NCI-H2227 (cell line): ENCODE results near the gene CPLX1.

Experiments used
- DNase-seq: peaks from one replicate; lab custom pipeline; 2025; ENCODE audit not compliant: unreplicated experiment; lab: John Stamatoyannopoulos, UW

Gene CPLX1

DNA sequence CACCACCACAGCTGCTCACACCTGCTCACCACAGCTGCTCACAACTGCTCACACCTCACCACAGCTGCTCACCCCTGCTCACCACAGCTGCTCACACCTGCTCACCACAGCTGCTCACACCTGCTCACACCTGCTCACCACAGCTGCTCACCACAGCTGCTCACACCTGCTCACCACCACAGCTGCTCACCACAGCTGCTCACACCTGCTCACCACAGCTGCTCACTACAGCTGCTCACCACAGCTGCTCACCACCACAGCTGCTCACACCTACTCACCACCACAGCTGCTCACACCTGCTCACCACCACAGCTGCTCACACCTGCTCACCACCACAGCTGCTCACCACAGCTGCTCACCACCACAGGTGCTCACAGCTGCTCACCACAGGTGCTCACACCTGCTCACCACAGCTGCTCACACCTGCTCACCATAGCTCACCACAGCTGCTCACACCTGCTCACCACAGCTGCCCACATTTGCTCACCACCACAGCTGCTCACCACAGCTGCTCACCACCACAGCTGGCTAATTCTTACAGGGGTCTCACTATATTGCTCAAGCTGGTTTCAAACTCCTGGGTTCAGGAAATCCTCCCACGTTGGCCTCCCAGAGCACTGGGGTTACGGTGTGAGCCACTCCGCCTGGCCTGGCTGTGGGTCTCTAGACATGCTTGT, 30.4 kb upstream of the CPLX1 start:
- no peak for DNase-seq

DNA sequence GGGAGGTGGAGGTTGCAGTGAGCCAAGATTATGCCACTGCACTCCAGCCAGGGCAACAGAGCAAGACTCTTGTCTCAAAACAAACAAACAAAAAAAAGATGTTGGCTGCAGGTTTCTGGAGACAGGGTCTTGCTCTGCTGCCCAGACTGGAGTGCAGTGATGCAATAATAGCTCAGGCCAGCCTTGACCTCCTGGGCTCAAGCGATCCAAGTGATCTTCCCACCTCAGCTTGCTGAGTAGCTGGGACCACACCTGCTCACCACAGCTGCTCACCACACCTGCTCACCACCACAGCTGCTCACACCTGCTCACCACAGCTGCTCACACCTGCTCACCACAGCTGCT, 29.9 kb upstream of the CPLX1 start:
- no peak for DNase-seq

DNA sequence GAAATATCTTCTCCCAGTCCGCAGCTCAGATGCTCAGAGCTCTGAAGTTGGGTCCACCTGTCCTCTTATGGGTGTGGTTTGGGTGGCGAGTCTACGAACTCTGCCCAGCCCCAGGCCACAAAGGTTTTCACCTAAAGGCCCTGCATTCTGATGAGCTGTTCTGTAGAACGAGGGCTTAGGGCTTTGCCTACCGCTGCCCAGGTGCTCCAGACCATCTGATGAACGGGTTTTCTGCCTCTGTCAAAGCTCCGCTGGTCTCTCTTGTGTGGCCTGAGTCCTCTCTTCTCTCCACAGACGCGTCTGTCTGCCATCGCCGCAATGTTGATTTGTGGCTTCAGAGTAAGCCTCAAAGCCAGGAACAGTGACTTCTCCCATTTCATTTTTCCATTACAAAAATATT, 28.4 kb upstream of the CPLX1 start:
- no peak for DNase-seq

GRCh38 chr4:853416-853781, 27.5 kb upstream of the CPLX1 start:
- no peak for DNase-seq

- DNase-seq = no peak
Observed at GRCh38 chr4:851701-852430, 25.9 kb upstream of the CPLX1 start.

DNA sequence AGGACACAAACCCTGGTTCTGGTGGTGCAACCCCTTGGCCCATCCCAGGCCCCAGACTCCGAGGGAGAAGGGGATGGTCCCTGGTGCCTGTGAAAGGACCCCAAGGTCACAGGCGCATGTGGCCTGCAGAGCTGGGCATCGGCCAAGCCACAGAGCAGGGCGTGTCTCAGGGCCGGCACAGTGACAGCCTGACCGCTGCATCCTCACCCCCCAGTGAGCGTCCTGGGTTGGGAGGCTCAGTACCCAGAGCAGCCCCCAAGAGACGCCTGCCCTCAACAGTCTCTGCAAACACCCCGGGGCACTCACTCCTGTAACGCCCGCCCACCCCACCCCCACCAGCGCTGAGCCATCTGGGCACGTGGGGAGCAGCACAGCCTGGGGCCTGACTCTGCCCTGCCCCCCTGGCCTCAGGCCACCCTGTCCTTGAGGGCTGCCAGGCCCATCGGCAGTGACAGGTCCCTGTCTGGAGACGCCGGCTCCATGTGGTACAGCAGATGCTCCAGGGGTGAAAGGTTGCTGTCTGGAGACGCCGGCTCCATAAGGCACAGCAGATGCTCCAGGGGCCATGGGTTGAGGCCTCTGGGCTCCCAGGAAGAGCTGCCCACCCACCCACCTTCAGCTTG, 24.5 kb upstream of the CPLX1 start:
- no peak for DNase-seq

DNA sequence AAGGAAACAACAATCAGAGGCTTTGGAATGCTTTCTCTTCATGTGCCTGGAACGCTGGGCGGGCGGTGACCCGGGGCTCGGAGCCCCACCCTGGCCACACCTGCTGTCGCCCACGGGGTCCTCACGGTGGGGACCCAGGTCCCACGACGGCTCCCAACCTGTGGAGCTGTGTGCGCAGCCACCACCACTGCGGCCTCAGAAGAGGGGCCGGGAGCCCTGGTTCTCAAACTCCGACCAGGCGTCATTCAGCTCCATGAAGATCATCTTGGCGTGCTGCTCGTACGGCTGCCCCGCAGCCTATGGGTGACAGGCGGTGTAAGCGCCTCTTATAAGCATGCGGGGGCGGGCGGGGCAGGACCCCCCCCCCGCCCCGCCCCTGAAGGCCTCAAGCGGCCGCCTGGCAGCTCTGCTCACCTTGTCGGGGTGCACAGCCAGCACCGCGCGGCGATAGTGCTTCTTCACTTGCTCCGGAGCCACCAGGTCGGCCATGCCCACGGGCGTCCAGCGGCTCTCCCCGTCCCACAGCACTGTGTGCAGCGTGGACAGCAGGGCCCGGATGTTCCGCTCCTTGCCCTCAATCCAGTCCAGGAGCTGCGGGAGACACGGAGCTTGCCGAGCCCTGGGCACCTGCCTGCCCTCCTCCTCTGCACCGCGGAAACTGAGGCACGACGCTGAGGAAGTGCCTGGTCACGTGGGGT, 23.7 kb upstream of the CPLX1 start:
- no peak for DNase-seq

- DNase-seq = no peak
Observed at GRCh38 chr4:848803-849477, 23.0 kb upstream of the CPLX1 start.

- no peak for DNase-seq
Observed at GRCh38 chr4:848307-848691, 22.4 kb upstream of the CPLX1 start.

DNA sequence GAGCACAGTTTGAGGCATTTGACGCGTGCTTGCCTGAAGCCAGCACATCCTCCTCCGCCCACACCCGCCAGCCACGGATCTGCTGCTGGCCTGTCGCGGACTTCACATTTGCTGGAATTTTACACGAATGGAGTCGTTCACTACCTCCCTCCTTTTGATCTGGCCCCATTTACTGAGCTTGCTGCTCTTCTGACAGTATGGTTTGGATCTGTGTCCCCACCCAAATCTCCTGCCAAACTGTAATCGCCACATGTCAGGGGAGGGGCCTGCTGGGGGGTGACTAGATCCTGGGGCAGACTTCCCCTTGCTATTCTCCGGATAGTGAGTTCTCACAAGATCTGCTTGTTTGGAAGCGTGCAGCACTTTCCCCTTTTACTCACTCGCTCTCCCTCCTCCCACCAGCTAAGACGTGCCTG, 19.9 kb upstream of the CPLX1 start:
- DNase-seq = no peak

DNA sequence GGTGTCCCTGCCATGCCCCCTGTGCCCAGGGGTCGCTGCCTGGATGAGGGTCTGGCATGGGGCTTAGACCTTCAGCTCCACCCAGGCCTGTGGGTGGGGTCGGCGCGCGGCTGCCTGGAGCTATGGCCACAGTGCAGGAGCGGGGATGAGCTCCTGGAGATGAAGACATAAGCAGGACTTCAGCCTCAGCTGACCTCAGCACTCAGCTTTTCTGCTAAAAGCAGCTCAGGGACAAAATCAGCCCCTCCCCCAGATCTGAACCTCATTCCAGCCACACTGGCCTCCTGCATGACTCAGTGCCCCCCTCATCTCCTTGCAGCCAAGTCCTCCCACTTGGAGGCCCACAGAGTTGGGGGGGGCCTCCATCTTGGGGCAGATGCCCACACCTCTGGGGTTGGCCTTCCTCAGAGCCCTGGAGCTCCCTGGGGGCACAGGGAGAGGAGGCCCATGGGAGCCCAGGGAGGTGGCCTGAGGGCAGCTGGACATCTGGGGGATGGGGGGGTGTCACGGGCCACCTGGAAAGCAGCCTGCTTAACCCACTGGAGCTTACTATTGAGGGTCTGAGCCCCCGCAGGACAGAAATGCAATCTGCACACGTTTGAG, 19.4 kb upstream of the CPLX1 start:
- no peak for DNase-seq

DNA sequence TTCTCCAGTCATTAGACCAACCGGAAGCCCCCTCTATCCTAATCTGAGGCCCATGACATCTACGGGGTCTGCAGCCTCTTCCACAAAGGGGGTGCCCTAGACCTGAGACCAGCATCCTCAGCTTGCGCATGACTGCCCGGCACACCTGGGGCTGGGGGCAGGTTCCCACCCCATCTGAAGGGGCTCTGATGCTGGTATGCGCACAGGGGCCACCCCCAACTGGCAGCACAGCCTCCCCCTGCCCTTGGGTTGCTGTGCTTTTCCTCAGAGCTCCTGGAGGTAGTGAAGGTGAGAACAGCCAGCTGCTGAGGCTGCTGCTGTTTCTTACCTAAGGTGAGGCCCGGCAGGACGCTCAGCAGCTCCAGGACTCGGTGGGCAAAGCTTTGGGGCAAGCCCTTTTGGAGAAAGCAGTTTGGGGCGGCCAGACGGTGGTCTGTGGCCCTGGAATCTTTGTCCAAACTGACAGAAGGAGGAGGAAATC, 18.9 kb upstream of the CPLX1 start:
- DNase-seq = no peak

- no peak for DNase-seq
Observed at GRCh38 chr4:839675-840443, 13.9 kb upstream of the CPLX1 start.

DNA sequence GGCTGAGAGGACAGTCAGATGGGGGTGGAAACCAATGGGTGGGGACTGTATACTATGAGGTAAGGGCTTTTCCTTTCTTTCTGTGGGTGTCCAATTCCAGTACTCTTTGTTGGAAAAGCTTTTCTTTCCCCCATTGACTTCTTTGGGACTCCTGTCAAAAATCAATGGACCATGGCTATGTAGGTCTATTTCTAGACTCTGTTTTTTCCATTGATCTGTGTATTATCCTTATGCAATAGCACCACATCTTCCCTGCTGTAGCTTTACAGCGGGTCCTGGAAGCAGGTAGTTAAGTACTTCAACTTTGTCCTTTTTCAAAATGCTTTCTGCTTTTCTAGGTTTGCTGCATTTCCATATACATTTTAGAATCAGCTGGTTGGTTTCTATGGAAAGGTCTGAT, 11.8 kb upstream of the CPLX1 start:
- no peak for DNase-seq

DNA sequence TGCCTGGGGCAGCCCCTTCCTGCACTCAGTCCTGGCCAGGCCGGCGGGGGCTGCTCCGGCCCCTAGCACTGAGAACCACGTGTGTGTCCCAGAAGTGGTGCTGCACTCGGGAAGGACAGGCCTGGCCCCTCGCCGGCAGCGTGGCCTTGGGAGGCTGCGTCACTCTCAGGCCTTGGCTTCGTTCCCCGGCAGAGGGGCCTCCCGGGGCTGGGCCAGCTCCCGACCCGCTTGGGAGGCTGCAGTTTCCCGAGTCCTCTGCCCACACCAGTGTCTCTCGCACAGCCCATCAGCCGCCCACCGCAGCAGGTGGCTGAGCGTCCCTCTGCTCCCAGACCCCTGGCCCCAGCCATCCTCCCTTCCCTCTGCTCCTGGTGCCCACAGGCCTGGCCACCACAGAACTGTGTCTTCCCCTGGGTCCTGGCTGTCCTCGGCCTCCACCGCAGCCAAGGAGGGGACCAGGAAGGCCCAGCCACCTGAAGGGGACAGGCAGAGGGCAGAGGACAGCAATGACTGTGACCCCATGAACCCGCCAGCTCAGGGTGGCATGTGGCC, 10.9 kb upstream of the CPLX1 start:
- DNase-seq = no peak

DNA sequence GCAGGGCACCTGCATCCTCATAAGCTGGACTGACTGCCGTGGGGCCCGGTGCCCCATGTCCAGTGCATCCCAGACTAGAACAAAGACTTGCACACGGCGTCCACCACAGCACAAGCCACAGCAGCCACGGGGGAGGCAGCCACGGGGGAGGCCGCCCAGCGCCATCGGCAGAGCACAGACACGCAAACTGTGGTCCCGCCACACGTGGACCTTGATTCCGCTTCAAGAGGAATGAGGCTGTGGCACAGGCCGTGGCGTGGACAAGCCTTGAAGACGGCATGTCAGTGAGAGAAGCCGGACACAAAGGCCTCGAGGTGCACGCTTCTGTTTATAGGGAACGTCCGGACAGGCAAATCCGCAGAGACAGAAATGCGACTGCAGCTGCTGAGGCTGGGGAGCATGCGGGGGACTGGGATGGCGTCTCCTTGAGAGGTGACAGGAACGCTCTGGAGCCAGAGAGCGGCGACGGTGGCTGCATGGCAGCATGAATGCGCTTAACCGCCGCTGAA, 10.1 kb upstream of the CPLX1 start:
- no peak for DNase-seq

DNA sequence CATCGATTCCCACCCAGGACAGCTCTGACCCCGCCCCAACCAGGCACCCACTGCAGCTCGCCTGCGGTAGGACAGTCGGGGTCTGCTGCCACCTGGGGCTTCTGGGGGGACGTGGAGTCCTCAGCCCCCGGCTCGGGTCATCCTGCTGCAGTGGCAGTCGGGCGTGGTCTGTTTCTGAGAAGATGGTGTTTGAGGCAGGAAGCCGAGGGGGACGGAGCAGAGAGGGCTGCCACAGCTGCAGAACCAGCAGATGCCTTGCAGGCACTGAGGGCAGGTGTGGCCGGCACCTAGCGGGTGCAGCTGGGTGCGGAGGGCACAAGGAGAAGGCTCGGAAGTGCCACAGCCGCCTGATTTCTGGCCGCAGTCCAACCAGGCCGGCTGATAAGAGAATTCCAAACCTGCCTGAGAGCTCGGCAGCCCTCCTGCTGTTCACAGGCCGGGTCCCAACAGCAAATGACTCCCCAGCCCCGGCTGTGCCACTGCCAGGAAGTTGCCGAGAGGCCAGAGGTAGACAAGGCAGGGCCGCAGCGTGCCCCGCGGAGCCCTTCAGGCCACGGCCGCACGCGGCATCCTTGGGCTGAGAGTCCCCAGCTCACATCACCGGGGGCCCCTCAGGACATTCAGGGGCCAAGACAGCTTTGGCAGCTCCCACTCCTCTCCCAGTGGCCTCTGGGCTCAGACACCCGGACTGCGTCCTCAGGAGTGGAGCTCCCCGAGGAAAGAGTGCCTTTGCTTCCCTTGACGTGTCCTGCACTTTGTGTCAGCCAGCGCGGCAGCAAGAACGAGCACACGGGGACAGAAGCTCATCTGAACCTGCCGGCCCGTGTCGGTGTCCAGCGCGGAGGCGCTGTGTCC, 9.4 kb upstream of the CPLX1 start:
- no peak for DNase-seq

GRCh38 chr4:834368-835147, 8.6 kb upstream of the CPLX1 start:
- DNase-seq = no peak
